Activated CD8-positive, alpha-beta memory T cell treated with anti-CD3 and anti-CD28 coated beads for 4 hours (primary cell): ENCODE data around the gene HNRNPA1.
A peak's percentile ranks its signal among the peaks of the same experiment; 100 is the strongest.
"Not testable (repeated sequence)": the region's sequence is repeated elsewhere in the genome, so short reads cannot be mapped to it uniquely, and the experiment has no call there.

Experiments used
- DNase-seq, 2 donors: peaks; one replicate each; pipeline ENCODE4 v3.0.0-alpha.2; 2020; ENCODE audit warnings: low read depth in 2 of 2

Gene HNRNPA1

GRCh38 chr12:54276368-54276767 is 4.2 kb upstream of the HNRNPA1 start:
- no peak for DNase-seq

DNA sequence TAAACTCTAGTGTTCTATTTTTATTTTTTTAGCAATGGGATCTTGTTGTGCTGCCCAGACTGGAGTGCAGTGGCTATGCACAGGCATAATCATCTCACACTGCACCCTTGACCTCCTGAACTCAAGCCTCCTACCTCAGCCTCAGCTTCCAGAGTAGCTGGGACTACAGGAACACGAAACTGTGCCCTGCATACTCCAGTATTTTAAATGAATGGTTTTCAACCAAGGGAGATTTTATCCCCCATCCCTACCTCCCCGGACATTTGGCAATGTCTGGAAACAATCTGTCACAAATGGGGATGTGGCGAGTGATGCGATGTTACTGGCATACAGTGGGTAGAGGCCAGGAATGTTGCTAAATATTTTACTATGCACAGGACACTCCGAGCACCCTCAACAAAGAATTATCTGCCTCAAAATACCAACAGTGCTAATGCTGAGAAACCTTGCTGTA is 2.7 kb upstream of the HNRNPA1 start:
- no peak for DNase-seq

DNA sequence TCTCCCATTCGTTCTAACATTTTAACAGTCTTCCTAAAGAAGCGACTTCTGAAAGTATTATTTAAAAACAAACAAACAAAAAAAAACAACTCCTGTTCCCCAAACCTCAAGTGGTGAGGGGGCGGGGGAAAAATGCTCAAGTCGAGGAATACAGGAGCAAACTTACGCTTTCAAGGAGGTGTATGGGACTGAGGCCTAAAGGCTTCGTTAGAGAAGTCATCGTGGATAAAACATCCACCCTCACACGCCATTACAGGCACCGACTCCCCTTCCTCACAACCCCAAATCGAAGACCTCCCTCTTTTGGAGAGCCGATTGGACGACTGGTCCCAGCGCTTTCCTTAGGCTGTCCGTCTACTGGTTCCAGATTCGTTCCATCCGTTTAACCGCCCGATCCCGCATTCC is 1.3 kb upstream of the HNRNPA1 start:
- no peak for DNase-seq

- DNase-seq = peak; percentile 99 to 100
These were observed 676 bp upstream of the HNRNPA1 start, which contains the start of gene CBX5 for GRCh38 chr12:54279632-54280467. Gene CBX5, minus strand, starts transcription at chr12:54280122. Its CDS starts 22,472 bp downstream, at chr12:54257650.

- not testable (repeated sequence) for DNase-seq
These were observed 724 bp downstream of the HNRNPA1 start for GRCh38 chr12:54281261-54281638.

- DNase-seq = not testable (repeated sequence)
These were observed 1.2 kb downstream of the HNRNPA1 start for GRCh38 chr12:54281694-54282093.

DNA sequence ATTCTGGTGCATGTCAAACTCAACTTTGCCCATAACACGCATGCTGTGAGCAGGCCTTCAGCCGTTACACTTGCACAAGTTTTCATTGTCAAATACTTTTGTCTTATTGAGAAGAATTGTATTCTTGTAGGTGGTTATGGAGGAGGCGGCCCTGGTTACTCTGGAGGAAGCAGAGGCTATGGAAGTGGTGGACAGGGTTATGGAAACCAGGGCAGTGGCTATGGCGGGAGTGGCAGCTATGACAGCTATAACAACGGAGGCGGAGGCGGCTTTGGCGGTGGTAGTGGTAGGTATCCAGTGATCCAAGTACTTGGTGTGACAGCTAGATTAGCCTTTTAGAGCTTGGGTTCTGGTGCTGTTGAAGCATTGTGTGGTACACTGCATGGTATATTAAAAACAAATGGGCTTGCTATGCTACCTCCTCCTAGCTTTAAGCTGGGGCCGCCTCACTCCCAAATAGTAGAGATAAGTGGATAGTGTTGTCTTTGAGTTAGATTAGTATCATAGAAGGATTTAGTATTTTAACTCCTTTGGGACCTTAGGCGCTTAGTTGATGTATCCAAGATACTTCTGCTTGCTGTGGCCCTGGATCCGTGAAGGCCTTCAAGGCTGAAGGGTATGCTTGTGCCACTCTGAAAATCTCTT is 2.5 kb downstream of the HNRNPA1 start:
- DNase-seq = no peak

GRCh38 chr12:54284070-54284780 is 3.7 kb downstream of the HNRNPA1 start:
- not testable (repeated sequence) for DNase-seq

DNA sequence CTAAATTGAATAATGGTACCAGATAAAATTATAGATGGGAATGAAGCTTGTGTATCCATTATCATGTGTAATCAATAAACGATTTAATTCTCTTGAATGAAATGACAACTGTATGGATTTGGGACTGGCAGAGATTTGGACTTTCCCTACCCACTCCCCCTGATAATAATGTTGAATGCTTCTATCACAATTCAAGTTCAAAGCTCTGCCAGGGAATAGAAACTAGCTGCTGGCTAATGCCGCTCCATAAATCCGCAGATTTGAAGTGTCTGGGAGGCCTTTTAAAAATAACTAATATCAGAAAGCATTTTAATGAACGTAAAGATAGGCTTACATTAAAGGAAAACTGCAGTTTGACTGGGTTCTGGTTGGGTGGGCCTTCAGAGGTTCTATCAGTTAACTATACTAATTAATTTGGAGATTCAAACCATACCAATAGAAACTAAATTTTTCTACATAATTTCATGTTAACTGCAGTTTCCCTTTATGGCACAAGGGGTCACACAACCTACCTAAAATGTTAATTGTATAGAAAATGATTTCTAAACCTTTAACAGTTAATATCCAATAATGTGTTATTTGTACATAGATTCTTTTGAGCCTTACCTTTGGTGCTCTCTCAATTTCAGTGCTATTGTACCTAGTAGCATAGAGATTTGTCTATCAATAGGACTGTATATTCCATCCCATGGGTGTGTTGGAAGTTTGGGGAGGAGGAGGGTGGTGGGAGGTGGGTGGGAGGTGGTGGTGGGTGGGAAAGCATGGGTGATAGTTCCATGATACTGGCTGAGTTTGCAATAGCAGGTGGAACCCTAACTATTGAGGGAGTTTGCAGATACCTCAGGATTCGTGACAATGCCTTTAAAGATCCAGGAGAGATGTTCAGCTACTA is 4.9 kb downstream of the HNRNPA1 start:
- DNase-seq = no peak

- DNase-seq = no peak
These were observed 5.8 kb downstream of the HNRNPA1 start for GRCh38 chr12:54286042-54287030.

DNA sequence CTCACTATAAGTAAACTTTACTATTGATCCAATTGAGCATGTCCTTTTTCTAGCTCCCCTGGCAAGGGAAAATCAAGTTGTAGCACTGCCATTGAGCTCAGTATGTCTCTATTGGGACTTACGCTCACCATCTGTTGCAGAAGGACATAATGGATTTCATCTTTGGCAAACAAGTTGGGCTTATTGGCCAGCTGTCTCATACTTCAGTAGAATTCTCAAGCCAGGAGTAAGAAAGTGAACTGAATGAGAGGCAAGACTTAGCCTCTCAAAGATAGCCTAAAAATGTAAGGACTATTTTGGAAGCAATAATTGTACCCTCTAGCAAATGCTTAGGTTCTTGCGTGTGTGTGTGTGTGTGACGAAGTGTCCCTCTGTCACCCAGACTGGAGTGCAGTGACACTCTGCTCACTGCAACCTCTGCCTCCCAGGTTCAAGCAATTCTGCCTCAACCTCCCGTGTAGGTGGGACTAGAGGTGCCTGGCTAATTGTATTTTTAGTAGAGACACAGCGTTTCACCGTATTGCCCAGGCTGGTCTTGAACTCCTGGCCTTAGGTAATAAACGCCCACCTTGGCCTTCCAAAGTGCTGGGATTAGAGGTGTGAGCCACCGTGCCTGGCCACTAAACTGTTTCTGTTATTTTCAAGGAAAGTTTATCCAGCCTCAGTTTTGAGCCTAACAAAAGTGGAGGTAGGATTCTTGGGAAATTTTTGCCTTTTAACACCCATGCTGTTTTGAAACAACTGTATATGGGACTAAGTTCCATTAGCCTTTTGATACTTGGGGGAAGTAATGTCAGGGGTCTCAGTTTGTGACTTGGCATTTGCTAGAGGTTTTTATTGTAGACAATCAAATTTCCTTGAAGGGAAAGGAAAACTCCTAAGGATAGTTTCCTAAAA is 7.0 kb downstream of the HNRNPA1 start:
- no peak for DNase-seq

GRCh38 chr12:54292083-54292930 is 11.8 kb downstream of the HNRNPA1 start:
- DNase-seq = no peak

- DNase-seq = no peak
These were observed 12.4 kb downstream of the HNRNPA1 start for GRCh38 chr12:54292931-54293241.

- no peak for DNase-seq
These were observed 13.8 kb downstream of the HNRNPA1 start for GRCh38 chr12:54294152-54294952.

DNA sequence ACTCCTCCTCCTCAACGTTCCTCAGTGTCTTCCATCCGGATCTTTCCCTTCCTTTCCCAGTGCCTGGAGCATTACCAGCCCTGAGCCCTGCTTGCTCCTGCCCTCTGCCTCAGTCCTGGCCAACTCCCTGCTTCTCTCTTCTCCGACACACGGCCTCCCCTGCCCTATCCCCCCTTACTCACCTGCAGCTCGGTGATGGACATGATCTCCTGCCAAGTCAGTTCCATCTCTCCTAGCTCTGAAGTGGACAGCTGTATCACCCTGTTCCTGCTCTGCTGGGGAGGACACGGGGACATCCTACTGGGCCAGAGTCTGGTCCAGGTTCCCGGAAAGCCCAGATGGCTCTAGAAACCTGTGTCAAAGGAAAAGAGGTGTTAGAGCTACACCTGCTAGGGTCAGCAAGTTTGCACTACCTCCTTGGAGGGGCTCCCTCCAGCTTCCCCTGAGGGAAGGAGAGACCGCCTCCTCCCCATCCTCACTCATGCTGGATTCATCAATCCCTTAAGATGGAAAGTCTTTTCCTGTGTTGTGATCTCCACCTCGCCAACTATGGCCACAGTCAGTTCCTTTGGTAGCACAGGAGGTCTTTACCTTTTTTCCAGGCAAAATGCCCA is 14.5 kb downstream of the HNRNPA1 start:
- no peak for DNase-seq

GRCh38 chr12:54296393-54297099 is 16.0 kb downstream of the HNRNPA1 start:
- DNase-seq = no peak
